HPDE6-E6E7 (cell line): Measurements from ENCODE around the gene IL3.

ENCODE experiments used
- DNase-seq: peaks from one replicate; pipeline ENCODE4 v3.0.0; 2011; ENCODE audit warnings: missing footprints; ENCODE audit errors: extremely low spot score

IL3 gene

GRCh38 chr5:132056610-132057497 is 3.6 kb upstream of the IL3 start:
- no peak for DNase-seq

- DNase-seq = no peak
Measured at GRCh38 chr5:132057498-132058255, 2.8 kb upstream of the IL3 start.

- DNase-seq = no peak
Measured at GRCh38 chr5:132058646-132059042, 1.8 kb upstream of the IL3 start.

DNA sequence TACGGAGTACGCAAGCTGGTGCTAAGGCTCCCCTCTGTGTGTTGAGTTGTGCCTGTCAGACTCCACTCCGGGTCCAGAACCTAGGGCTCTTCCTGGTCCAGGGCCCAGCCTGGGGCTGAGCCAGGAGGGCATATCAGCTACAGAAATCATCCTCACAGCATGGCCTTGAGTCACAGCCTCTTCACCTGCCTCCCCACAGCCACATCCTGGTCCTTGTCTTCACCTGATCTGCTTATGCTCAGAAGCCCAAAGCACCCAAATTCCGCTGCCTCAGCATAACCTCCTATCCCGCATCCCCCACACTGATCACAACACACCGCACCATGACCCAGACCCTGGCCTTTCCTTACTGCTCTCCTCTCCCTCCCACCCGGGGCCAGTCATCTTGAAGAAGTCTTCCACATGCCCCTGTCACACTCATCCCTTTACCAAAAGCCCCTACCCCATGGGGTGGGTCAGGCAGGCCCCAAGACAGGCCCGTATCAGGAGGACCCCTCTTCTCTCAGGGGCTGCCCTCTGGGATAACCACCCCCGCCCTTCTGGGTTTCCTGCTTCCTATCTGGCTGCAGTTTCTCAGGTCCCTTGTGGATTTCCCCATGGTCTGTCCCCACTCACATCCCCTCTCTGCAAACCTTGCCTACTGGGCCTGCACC is 1.3 kb upstream of the IL3 start:
- DNase-seq = no peak

DNA sequence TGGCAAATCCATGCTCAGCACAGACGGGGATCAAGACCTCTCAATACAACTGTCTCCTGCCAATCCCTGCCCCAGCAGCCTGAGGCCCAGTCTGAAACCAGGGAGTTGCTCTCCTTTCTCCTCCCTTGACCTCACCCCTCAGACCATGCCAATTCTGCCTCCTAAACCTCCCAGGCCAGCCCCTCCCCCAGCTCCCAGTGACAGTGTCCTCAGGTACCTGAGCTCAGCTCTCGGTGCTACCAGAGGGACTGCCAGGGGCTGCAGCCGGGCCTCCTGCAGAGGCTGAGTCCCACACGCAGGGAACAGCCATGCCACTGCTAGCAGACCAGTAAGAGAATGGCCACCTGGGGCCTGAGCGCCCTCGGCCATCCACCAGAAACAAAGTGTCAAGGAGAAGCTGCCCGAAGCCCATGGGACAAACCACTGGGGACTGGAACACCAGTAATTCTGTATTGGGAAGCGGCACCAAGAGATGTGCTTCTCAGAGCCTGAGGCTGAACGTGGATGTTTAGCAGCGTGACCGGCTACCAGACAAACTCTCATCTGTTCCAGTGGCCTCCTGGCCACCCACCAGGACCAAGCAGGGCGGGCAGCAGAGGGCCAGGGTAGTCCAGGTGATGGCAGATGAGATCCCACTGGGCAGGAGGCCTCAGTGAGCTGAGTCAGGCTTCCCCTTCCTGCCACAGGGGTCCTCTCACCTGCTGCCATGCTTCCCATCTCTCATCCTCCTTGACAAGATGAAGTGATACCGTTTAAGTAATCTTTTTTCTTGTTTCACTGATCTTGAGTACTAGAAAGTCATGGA is 557 bp upstream of the IL3 start:
- DNase-seq = no peak

- peak; percentile 63 for DNase-seq
Measured at GRCh38 chr5:132063090-132063911, 2.8 kb downstream of the IL3 start.

GRCh38 chr5:132064140-132064539 is 3.7 kb downstream of the IL3 start:
- no peak for DNase-seq

DNA sequence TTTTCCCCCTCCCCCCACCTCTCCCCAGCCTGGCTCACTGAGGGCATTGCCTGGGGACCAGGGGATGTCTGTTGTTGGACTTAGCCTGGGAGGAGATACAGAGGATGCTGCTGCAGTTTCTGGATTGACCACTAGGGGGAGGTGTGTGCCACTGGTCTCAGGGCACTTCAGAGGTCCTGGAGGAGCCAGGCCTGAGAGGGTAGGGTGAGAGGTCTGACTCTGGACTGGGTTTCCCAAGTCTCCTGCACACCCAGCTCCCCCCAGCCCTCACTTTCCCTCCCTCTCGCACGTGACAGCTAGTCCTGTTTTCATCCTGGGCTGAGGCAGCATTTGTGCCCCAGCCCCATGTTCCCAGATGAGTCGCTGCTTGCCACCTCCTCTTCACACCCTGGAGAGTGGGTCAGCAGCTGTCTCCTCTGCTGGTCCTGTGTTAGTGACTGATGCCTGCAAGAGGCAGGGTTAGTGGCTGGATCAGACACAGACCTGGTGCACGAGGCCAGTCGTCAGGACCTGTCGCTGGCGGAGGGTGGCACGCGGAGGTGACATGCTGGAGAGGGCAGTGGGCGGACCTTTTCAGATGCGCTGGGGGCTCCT is 4.4 kb downstream of the IL3 start:
- DNase-seq = peak; percentile 71

- DNase-seq = peak; percentile 77
Measured at GRCh38 chr5:132065351-132065937, 5.0 kb downstream of the IL3 start.

- DNase-seq = no peak
Measured at GRCh38 chr5:132065951-132066701, 5.7 kb downstream of the IL3 start.

GRCh38 chr5:132066871-132067270 is 6.4 kb downstream of the IL3 start:
- no peak for DNase-seq

DNA sequence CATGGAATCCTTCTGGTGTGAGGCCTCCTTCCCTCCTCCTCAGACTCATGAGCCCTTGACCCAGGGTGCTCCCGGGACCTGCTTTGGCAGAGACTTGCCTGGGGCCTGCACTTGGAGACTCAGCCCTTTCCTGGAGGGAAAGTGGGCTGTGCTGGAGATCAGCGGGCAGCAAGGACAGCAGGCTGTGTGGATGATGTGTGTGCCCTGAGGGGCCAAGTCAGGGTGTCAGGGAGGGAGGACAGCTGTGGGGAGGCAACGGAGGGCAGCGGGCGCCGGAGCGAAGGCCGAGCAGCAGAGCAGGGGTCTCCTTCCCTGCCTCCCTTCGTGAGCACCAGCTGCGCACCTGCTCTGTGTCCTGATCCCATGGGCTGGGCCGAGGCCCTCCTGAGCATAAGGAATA is 7.0 kb downstream of the IL3 start:
- no peak for DNase-seq

DNA sequence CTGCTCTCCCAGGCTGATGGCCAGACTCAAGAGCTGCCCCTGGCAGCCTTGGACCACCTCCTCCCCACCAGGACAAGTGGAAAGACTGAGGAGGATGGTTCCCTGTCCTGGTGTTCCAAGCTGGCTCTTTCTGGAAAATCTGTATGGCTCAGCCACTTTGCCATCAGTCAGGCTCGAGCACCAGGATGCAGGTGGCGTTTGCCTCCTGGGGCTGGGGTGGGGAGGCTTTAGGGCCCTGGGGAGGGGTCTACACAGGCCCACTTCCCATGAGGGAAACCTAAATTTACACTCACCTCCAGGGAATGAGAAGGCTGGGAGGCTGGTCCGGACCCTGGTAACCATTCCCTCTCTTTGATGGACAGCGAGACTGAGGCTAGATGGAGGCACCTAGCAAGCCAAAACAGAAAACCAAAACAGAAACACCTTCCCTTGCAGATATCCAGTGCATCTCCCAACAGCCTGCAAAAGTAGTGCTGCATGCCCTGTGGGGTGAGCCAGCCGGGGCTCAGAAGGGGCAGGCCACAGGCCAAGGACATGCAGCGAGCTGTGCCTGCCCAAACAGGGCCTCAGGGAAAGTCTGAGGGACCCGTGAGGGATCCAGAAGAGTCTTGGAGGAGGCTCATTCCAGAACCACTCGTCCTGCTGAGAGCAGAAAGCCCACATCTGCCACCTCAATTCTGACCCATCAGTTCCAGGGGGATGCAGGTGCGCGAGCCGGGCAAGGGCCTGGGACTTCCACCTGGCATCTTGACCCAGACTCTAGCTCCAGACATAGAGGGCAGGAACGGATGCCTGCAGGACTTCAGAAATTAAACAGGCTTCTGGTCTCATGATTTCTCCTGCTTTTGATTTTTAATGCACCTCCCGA is 7.7 kb downstream of the IL3 start:
- no peak for DNase-seq

DNA sequence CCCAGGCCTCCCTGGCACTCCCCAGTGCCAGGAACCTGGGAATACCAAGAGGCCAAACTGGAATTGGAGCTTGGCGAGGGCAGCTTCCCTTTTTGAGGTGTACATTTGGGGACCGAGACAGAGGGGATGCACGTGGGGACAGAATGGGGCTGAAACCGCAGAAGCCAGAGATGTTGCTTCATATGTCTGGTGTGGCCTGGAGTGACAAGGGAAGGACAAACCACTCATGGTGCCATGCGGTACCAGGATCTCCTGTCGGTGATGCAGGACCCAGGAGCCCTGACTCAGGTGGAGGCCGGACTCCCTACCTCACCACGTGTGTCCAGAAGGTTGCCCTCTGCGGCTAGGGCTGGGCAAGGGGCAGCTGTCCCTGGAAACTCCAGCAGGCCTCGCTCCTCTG is 9.1 kb downstream of the IL3 start:
- no peak for DNase-seq

DNA sequence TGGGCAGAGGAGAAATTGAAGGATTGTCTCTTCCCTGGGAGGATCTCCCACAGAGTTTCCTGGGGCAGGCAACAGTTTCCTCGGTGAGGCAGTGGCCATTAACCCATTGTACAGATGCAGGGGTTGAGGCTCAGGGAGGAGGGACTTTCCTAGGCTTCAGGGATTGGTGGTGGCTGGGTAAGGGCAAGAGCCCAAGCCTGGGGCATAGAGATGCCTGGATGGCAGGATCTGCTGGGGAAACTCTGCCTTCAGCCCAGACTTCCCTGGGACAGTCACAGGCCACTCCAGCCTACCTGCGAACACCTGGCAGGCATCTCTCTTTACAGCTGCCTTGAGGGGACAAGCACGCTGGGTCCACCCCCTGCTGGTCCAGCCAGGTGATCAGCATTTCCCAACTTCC is 9.5 kb downstream of the IL3 start:
- DNase-seq = no peak

DNA sequence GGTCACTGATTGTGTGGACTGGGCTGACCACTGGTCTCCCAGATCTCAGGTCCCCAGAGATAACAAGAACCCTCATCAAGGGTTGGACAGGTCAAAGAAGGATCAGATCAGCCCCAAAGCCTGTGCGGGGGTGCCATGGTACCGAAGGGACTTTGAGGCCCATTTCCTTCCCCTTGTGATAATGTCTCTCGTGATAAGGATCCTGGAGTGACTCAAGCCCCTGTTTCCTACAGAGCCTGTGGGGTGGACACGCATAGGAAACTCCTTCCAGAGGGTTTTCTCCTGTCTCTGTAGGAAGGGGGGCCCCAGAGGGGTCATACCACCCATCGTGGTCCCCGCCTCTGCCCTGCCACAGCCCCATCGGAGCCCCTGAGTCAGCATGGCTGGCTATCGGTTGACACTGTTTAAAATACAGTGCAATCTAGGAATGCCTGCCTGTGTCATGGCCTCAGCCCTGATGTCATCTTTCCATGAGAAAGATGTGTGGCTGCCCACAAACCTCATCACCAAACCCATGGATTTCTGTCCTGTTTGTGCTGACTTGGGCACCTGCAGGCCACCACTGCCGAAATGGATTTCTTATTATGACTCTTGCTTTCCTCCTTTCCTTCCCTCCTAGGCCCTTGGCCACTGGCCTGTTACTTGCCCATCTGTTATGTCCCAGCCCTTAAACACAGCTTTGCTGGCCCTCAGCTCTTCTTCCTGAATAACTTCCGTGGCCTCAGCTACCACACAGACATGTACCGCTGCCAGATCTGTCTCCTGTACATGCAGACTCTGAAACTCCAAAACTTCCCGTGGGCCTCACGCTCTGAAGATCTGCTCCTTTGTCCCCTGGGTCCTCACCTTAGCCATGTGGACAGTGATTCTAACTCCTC is 10.2 kb downstream of the IL3 start:
- no peak for DNase-seq

DNA sequence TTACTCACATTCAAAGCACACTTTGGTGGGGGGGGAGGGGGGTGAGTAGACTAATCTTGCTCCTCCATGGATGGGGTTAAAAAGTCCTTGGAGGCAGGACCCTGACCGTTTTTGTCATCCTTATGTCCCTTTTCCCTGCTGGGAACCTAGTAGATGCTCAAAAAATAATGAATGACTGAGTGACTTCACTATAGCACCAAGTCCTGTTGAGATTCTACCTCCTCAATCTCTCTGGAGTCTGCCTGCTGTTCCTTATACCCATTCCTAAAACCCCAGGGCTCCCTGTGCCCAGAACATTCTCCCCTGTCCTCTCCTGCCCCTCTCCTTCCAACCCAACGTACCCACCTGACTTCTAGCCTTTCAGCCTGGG is 10.9 kb downstream of the IL3 start:
- no peak for DNase-seq
